GM13977 (cell line): ENCODE results near the gene CXCL9.
"Not testable (repeated sequence)": the region's sequence is repeated elsewhere in the genome, so short reads cannot be mapped to it uniquely, and the experiment has no call there.

Experiments used
- DNase-seq: peaks from one replicate; pipeline ENCODE4 v3.0.0; 2012; ENCODE audit warnings: low spot score
- CTCF ChIP-seq: IDR thresholded peaks from 2 replicates; pipeline ENCODE4 v1.5.1; 2012; ENCODE audit warnings: mild to moderate bottlenecking, control low read depth; ENCODE audit not compliant: insufficient read depth; ENCODE audit errors: extremely low read depth, missing control alignments
- in situ Hi-C: fragments of 300-500 bp; cut with MboI; formaldehyde crosslinking; loops from one replicate; pipeline ENCODE4 v1.12.0; 2022; ENCODE audit warnings: low sequenced_read_pairs, low pct_unique_long_range_greater_than_20kb, mixed read lengths, inconsistent platforms; ENCODE audit not compliant: unreplicated experiment

The CXCL9 gene

GRCh38 chr4:75968084-75968483 lies 39.2 kb downstream of the CXCL9 start:
- no peak for TF ChIP-seq CTCF
- in situ Hi-C loops = no loop called here
- DNase-seq = no peak

GRCh38 chr4:75963558-75963957 lies 43.8 kb downstream of the CXCL9 start:
- in situ Hi-C loops = no loop called here
- TF ChIP-seq CTCF = no peak

GRCh38 chr4:75962072-75962471 lies 45.2 kb downstream of the CXCL9 start:
- in situ Hi-C loops, DNase-seq: not testable (repeated sequence)

More at GRCh38 chr4:75963558-75963957, 43.8 kb downstream of the CXCL9 start:
- no peak for DNase-seq

GRCh38 chr4:75958546-75958945 lies 48.8 kb downstream of the CXCL9 start:
- in situ Hi-C loops, DNase-seq: not testable (repeated sequence)

- in situ Hi-C loops = not testable (repeated sequence)
These were observed 52.5 kb downstream of the CXCL9 start for GRCh38 chr4:75954811-75955210.

GRCh38 chr4:75953509-75953908 lies 53.8 kb downstream of the CXCL9 start:
- in situ Hi-C loops = no loop called here
- TF ChIP-seq CTCF = no peak
- DNase-seq = no peak

More at GRCh38 chr4:75954811-75955210, 52.5 kb downstream of the CXCL9 start:
- DNase-seq = not testable (repeated sequence)
